Stimulated activated CD8-positive, alpha-beta memory T cell treated with anti-CD3 and anti-CD28 coated beads, Interleukin-15, amount 100 ng/mL, for 24 hours (primary cell): ENCODE data around the gene FAM149A.

ENCODE experiments used
- DNase-seq: peaks from one replicate; pipeline ENCODE4 v3.0.0-alpha.2; 2020; ENCODE audit warnings: low read depth

FAM149A gene

GRCh38 chr4:186202490-186203140 lies 98.1 kb downstream of the FAM149A start:
- DNase-seq, result no peak

DNA sequence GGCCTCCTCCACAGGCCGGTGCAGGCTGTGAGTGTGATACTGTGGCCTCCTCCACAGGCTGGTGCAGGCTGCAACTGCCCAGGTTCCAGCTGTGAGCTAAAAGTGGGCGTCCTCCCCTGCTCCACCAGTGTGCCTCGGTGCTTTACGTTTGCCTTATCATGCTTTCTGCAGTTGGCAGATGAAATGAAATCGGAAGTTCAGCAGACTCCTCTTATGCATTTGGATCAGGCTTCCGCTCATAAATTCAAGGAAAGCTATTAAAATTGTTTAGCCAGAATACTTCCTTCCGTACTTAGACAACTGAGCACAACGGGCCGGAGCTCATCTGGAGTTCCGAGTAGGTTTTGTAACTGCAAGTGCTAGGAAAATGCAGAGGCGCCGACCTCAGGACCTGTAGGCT lies 98.9 kb downstream of the FAM149A start:
- DNase-seq, result no peak

DNA sequence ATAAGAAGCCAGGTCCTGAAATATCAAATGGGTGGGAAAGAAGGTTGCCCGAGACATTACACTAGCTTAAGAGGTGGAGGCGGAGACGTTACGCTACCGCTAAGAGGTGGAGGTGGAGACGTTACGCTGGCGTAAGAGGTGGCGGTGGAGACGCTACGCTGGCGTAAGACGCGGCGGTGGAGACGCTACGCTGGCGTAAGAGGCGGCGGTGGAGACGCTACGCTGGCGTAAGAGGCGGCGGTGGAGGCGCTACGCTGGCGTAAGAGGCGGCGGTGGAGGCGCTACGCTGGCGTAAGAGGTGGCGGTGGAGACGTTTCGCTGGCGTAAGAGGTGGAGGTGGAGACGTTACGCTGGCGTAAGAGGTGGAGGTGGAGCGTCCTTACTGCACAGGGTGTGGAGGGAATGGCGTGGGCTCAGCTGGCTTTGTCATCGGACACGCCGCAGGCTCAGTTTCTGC lies 99.6 kb downstream of the FAM149A start:
- peak; percentile 27 for DNase-seq

DNA sequence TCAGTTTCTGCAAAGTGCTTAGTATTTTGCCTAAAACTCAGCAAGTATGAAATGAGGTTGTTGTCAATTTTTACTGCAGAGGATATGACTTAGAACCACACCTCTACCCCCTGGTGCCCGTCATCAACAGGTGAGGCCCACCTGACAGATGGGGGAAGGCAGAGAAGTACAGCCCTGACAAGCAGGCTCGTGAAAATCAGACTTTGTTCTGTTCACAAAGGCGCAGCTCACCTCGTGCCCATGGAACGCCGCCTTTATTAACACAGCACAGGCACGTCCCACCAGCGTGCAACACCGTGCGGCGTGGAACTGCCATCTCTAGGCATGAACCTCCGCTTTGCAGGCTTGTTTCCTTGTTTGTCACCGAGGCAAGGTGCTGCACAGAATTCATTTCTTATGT lies 100.2 kb downstream of the FAM149A start:
- DNase-seq, result no peak

DNA sequence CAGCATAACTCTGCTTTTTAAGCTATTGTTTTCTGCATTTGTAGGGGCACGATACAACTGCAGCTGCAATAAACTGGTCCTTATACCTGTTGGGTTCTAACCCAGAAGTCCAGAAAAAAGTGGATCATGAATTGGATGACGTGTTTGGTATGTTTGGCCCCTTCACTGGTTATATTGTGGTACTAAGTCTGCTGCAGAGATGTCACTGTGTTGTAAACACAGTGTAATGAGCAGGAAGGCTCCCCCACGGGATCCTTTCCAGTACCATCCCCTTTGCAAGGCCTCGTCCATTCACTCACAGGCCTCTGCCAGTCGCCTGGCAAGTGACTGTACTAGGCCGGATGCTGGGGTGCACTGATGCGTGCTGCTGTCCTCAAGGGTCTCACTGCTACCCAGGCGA lies 100.7 kb downstream of the FAM149A start:
- DNase-seq, result no peak

GRCh38 chr4:186216465-186217024 lies 112.0 kb downstream of the FAM149A start:
- DNase-seq, result no peak

- no peak for DNase-seq
Observed at GRCh38 chr4:186217733-186218293, 113.3 kb downstream of the FAM149A start.

DNA sequence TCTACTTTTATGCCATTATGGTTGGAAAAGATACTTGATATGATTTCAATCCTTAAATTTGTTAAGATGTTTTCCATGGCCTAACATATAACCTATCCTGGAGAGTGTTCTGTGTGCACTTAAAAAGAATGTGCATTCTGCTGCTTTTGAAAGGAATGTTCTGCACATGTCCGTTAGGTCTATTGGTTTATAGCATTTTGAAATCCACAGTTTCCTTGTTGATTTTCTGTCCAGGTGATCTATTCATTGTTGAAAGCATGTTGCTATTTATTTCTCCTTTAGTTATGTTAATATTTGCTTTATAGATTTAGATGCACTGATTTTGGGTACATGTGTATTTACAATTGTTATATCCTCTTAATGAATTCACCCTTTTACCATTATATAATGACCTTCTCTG lies 117.1 kb downstream of the FAM149A start:
- DNase-seq, result no peak
